Measurements from ENCODE around the gene HPS1.

DNA sequence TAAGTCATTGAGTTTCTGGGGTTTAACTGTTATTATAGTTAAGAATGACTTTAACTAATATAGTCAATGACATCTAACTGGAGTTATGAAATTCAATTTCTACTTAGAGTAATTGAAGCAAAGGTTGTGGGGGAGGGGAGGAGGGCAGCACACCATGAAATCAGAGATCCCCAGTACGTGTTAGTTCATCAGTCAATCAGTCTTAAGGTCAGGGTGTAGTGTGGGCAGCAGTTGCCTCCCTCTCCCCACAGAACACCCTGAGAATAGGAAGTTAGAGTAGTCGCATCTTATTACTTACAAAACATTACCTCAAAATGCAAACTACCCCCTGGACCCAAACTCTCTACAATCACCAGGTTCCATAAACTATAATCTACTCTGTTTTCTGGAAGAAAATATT lies 7.0 kb upstream of the HPS1 start:
- TF ChIP-seq ZNF391 (tag by site-specific recombination; IDR thresholded peaks at IDR 0.05; ENCODE audit: borderline replicate concordance, low read depth) (no peak), ZNF274 (IDR thresholded peaks at IDR 0.05; ENCODE audit: low read length) (no peak), ZNF274 (tag by site-specific recombination; IDR thresholded peaks at IDR 0.05; ENCODE audit: borderline replicate concordance) (no peak)
- TF ChIP-seq, protein P1, sequence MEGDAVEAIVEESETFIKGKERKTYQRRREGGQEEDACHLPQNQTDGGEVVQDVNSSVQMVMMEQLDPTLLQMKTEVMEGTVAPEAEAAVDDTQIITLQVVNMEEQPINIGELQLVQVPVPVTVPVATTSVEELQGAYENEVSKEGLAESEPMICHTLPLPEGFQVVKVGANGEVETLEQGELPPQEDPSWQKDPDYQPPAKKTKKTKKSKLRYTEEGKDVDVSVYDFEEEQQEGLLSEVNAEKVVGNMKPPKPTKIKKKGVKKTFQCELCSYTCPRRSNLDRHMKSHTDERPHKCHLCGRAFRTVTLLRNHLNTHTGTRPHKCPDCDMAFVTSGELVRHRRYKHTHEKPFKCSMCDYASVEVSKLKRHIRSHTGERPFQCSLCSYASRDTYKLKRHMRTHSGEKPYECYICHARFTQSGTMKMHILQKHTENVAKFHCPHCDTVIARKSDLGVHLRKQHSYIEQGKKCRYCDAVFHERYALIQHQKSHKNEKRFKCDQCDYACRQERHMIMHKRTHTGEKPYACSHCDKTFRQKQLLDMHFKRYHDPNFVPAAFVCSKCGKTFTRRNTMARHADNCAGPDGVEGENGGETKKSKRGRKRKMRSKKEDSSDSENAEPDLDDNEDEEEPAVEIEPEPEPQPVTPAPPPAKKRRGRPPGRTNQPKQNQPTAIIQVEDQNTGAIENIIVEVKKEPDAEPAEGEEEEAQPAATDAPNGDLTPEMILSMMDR (tag by site-specific recombination; IDR thresholded peaks at IDR 0.05), result no peak
- TF ChIP-seq, protein P2, sequence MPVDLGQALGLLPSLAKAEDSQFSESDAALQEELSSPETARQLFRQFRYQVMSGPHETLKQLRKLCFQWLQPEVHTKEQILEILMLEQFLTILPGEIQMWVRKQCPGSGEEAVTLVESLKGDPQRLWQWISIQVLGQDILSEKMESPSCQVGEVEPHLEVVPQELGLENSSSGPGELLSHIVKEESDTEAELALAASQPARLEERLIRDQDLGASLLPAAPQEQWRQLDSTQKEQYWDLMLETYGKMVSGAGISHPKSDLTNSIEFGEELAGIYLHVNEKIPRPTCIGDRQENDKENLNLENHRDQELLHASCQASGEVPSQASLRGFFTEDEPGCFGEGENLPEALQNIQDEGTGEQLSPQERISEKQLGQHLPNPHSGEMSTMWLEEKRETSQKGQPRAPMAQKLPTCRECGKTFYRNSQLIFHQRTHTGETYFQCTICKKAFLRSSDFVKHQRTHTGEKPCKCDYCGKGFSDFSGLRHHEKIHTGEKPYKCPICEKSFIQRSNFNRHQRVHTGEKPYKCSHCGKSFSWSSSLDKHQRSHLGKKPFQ (tag by site-specific recombination; IDR thresholded peaks at IDR 0.05), result no peak

Data from HEK293 (cell line).